HG02759 (cell line): ENCODE results near the gene YOD1.
A peak's percentile ranks its signal among the peaks of the same experiment; 100 is the strongest.
"Not testable (repeated sequence)": the region's sequence is repeated elsewhere in the genome, so short reads cannot be mapped to it uniquely, and the experiment has no call there.

Source experiments
- ATAC-seq: cut with Tn5 transposase; IDR thresholded peaks from one replicate; pipeline ENCODE4 v1.9.1; 2021; ENCODE audit warnings: mild to moderate bottlenecking, moderate library complexity; ENCODE audit not compliant: unreplicated experiment

YOD1 gene

GRCh38 chr1:207050480-207051190, 373 bp downstream of the YOD1 start:
- peak; percentile 56 for ATAC-seq

GRCh38 chr1:207049974-207050391, 1.0 kb downstream of the YOD1 start:
- peak; percentile 32 for ATAC-seq

DNA sequence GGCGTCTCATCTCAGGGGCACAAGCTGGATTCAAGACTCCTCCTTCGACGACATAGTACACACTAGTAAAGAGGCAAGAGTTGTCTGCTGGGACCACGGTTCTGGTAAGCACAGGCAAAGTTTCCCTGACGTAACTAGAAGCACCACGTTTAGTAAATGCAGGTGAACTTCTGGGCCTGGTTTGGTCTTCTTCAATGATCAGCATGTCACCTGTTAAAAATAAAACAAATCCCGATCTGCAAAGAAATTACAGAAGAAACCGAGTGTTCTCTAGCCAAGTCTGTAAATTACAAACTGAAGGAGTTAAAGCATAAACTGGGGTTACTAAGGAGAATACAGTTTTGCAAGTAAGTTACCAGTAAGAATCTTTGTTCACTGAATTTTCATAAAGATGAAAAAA, 1.5 kb downstream of the YOD1 start:
- ATAC-seq = no peak

DNA sequence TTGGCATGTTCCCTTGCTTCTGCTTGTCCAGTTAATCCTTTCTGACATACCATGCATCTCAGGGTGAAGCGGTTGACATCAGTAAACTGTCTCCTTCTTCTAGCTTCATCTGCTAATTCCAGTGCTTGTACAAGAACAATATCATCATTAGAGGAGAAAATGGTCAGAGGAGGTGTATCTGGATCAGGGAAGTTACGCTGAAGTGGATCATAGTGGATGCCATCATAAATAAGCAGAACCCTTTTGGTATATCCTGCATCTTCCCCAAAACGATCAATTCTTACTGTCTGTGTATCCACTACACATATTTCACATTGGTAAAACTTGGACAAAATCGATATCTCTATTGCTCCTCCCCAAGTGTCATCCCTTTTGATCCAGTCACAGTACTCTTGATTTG, 2.0 kb downstream of the YOD1 start:
- ATAC-seq = no peak

GRCh38 chr1:207048041-207048440, 3.0 kb downstream of the YOD1 start:
- ATAC-seq = no peak

GRCh38 chr1:207047505-207047904, 3.5 kb downstream of the YOD1 start:
- ATAC-seq = no peak

GRCh38 chr1:207045453-207045852, 5.6 kb downstream of the YOD1 start:
- no peak for ATAC-seq

DNA sequence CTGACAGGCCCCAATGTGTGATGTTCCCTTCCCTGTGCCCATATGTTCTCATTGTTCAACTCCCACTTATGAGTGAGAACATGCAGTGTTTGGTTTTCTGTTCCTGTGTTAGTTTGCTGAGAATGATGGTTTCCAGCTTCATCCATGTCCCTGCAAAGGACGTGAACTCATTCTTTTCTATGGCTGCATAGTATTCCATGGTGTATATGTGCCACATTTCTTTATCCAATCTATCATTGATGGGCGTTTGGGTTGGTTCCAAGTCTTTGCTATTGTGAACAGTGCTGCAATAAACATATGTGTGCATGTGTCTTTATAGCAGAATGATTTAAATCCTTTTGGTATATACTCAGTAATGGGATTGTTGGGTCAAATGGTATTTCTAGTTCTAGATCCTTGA, 9.6 kb downstream of the YOD1 start:
- ATAC-seq = not testable (repeated sequence)

DNA sequence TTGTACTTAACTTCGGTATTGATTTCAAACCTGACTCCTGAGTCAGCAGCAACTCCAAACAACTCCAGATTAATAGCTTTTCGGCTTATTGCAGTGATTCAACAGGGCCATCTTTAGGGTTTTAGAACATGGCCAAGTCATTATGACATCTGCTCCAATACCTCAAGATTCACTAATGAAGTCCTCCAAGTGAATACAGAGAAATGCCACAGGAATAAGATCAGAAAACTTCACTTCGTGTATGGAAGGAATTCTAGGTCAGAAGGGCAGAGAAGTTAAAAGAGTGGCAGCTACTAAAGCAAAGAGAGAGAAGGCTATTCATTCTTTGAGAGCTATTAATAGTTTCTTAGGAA, 10.9 kb downstream of the YOD1 start:
- no peak for ATAC-seq

- no peak for ATAC-seq
These were observed 11.4 kb downstream of the YOD1 start for GRCh38 chr1:207039380-207040180.

DNA sequence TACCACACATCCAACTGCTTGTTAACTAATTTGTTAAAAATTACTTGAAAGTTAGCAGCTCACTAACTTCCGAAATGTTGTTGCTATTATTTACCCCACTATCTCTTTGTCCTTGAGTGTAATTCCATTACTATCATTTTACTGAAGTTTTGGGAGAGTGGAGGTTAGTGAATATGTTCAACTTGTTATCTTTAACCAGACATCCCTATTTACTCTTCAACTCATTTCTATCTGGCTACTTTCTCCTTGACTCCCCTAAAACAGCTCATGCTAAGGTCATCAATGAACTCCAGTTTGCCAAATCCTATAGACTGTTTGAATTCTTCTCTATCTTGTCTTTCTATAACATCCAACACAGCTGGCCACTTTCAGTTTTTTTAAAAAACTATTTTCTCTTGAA, 14.1 kb downstream of the YOD1 start:
- no peak for ATAC-seq

GRCh38 chr1:207035877-207036551, 15.0 kb downstream of the YOD1 start:
- no peak for ATAC-seq

- no peak for ATAC-seq
These were observed 16.0 kb downstream of the YOD1 start for GRCh38 chr1:207034998-207035397.

DNA sequence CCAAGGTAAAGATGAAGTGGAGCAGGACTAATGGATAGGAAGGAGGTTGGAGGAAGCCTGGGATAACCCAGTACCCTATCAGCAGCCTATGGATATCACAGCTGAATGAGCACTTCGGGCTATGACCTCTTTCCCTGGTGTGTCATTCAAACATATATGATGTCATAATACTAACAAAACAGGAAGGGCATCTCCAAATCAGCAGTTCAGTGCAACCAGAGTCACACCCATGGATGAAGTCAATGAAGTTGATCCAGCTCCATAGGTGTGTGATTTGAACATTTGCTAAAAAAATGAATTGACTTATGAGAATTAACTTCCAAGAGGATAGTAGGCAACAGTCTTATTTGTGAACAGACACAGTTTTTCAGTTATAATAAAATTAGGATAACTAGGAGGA, 16.8 kb downstream of the YOD1 start:
- ATAC-seq = no peak

DNA sequence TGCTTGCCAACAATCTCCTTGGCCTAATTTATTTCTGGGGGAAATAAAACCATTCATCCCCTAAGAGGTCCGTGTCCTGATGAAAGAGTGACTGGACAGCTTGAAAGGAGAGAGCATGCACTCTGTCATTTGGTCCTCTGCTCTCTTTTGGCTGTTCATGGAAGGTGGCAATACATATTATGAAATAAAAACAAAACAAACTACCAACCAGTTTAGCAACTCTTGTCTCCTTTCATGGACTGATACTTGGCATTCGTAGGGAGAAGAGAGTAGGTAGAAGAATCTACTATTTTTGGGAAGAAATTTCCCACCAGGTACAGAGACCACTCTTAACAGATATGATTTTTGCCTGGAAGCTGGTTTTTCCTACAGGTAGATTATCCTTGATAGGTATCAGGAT, 17.7 kb downstream of the YOD1 start:
- ATAC-seq = no peak

- no peak for ATAC-seq
These were observed 18.4 kb downstream of the YOD1 start, which contains the start of gene C1orf116 for GRCh38 chr1:207032528-207033017. TSS of gene C1orf116 (minus strand) at chr1:207032756. CDS start at chr1:207027598, 5,158 bp downstream.

DNA sequence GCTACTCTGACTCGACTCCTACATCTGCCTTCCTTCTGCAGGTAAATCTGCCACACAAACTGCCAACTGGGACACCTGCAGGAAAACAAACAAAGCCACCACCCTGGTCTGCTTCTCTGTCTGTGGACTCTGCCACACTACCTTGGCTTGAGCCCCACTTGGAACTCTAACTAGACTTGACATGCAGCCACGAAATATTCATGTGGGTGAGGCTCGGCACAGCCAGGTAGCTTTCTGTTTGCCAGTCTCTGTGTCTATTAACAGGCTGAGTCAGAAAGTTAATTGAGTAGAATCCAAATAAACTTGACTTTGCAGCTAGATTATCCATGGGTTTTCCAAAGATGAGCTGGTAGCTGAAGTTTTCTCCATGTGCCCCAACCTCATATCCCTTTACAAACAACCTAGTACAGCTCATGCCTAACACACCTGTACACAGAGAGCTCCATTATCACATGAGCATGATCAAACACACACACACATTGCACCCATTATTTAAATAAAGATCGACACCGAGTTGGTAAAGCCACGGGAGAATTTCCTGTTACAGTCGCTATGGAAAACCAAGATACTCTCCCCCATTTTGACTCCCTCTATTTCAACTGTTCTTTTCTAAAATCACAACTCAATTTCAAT, 19.3 kb downstream of the YOD1 start:
- ATAC-seq = no peak

- ATAC-seq = no peak
These were observed 20.0 kb downstream of the YOD1 start for GRCh38 chr1:207031016-207031415.

DNA sequence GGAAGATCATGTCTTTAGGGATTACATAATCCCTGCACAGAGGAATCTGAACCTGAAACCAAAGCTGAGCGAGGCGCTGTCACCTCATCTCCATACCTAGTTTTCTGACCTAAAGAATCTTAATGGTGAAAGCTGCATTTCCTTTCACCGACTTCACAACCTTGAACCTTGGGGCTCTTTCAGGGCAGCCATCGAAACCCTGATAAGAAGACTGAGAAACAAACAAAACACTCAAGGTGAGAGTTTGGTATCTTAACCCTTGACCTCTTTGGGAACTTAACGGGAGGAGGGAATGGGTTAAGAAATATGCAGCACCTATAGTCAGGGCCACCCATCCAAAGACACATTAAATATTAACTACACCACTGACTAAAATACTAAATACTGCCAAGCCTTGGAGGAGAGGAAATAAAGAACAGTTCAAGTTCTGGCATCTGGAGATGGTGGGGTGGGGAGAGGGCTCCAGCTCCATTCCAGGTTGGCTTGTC, 20.4 kb downstream of the YOD1 start:
- no peak for ATAC-seq

DNA sequence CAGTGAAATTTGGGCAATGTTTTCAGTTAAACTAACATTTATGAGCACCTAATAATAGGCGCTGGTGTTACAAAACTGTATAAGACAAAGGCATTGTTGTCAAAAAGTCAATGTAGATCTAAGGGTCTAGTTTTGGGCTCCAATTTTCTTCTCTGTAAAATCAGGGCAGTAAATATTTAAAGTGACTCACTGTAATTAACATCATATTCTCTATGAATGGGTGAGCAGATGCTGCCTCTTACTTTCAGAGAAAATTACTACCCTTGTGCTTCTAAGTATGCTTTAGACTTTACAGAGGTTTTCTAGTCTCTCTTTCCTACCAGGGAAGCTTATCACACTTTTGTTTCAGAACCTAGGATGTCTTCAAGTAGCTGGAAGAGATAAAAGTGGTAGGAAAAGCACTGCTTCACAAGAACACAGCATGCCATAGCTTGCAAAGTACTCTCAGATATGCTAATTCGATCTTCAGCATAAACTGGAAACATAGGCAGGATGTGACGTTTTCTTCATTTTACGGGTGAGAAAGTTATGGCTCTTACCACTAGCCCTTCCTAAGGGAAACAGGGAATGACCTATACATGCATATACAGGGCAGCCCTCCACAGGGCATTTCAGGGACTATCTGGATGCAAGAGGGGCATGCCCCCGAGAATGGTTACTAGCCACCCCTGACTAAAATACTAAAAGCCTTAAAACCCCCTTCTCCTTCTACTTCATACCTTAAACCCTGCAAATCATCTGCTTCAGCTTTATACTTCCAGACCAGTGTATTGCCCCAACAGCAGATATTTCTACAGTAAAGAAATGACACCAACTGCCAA, 21.1 kb downstream of the YOD1 start:
- no peak for ATAC-seq
